HG03280 (cell line): ENCODE data around the gene TXN.

Source experiments
- ATAC-seq: cut with Tn5 transposase; IDR thresholded peaks from one replicate; pipeline ENCODE4 v1.9.1; 2021; ENCODE audit warnings: mild to moderate bottlenecking, moderate library complexity; ENCODE audit not compliant: unreplicated experiment

Gene TXN

DNA sequence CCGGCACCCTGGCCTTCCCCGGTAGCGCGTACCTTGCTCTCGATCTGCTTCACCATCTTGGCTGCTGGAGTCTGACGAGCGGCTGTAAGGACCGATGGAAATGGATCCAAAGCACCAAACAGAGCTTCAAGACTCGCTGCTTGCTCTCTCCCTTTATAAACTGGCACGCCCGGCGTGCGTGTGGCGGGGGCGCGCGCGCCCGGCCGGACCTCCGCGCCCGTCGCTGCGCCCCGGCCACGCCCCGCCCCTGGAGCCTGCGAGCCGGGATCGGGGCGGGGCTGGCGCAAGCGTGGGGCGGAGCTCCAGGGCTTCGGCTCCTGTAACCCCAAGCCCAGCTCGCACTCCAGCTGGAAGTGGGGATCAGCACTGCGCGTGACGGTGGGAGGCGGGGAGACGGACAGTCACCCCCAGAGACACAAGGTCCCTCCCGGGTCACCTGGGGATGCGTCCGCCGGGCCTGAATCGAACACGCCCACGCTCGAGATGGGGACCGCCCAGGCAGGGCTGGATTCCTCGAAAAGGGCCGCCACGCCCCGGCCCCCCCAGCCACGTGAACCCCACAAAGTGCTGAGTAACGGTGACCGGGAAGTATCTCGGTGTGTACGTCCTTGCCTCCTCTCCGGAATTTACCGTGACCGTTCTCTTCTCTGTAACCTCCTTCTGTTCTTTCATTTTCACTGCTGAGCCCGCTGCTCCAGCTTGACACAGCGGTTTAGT lies at the start of gene TXN:
TXN (minus strand) TSS at position 128 of the 717 bp plus-strand sequence; CDS start at position 56, 72 bp downstream.
- peak; percentile 72 for ATAC-seq

GRCh38 chr9:110303133-110303532 lies 46.8 kb upstream of the TXN start:
- ATAC-seq: no peak

- ATAC-seq: no peak
These were observed 41.8 kb upstream of the TXN start for GRCh38 chr9:110298043-110298605.

DNA sequence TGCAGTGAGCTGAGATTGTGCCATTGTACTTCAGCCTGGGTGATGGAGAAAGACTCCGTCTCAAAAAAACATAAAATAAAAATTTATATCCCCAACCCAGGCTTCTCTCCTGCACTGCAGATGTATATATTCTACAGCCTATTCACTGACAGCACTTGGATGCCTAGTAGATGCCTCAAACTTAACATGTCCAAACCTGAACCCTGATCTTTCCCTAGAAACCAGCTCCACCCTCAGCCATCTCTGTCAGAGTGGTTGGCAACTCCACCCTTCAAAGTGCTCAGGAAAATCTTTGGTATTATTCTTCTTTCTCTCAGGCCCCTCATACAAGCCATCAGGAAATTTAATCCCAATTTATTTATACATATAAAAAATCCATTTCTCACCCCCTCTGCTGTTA lies 36.9 kb upstream of the TXN start:
- ATAC-seq: no peak

GRCh38 chr9:110291921-110292557 lies 35.7 kb upstream of the TXN start:
- ATAC-seq: no peak

GRCh38 chr9:110290001-110290400 lies 33.7 kb upstream of the TXN start:
- no peak for ATAC-seq

DNA sequence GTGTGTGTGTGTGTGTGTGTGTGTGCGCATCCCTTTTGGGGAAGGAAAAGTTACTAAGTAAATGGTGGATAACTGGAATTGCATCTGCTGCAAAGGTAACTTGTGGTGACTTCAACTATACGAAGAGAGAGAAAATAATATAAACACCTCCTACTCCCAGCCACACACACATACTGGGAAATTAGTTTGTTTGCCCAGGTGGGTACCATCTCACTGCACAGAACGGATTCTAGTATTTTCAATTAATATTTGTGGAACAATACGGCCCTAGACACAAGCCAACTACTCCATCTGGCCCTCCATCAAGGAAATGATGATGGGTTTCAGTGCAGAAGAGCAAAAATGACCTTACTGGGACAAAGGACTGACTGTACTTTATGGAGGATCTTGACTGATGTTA lies 32.2 kb upstream of the TXN start:
- ATAC-seq: no peak

DNA sequence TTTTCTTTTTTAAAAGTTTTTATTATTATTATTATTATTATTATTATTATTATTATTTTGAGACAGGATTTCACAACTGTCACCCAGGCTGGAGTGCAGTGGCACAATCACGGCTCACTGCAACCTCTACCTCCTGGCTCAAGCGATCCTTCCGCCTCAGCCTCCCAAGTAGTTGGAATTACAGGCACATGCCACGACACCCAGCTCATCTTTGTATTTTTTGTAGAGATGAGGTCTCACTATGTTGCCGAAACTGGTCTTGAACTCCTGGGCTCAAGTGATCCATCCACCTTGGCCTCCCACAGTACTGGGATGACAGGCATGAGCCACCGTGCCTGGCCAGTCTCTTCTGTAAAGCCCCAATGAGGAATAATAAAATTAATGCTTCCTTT lies 31.0 kb upstream of the TXN start:
- no peak for ATAC-seq

GRCh38 chr9:110284211-110284844 lies 28.0 kb upstream of the TXN start:
- no peak for ATAC-seq

DNA sequence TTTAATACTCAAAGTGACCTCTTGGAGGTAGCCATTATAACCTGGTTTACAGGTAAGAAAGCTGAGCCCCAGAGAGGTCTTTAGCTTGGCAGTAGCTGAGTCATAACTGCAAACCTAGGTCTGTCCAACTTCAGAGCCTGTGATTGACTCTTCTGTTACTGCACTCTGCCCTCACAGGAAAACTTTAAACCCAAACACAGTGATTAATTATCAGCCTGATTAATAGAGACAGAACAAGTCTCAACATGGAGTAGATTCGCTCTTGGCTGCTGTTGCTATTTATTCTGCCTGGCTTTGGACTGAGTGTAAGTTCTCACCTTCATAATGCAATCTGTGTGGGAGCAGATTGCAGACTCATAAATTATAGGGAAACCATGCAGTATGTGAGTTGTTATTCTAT lies 27.4 kb upstream of the TXN start:
- ATAC-seq: no peak

- ATAC-seq: no peak
These were observed 26.4 kb upstream of the TXN start for GRCh38 chr9:110282739-110283081.

DNA sequence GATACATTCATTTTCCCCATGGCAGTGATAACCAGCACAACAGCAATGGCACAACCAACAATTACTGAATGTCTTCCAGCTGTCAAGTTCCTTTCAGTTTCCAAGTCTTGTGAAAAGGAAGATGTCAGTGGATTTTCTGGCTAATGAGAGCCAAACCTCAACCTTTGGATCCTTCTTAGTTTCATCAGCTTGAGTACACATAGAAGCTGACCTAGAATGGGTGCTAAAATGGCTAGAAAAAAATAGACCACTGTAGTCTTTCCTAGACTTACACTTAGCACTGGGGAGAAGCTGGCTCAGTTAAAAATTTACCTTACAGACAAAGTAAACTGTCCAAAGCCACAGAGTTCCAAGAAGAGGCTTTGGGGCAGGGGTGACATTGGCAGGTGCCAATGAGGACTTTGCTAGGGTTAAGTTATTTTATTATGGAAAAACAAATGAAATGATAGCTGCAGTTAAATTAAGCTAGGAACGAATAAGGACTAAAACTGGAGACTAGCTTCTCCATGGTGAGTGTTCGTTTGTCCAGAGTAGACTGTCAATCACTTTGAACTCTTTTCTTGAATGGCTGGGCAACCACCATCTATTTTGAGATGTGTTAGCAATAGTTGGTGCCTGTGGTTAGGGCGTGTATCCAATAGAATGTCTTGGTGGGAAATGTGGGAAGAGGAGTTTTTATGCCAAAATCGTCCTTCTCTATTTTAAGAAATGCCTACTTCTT lies 25.9 kb upstream of the TXN start:
- ATAC-seq: no peak

DNA sequence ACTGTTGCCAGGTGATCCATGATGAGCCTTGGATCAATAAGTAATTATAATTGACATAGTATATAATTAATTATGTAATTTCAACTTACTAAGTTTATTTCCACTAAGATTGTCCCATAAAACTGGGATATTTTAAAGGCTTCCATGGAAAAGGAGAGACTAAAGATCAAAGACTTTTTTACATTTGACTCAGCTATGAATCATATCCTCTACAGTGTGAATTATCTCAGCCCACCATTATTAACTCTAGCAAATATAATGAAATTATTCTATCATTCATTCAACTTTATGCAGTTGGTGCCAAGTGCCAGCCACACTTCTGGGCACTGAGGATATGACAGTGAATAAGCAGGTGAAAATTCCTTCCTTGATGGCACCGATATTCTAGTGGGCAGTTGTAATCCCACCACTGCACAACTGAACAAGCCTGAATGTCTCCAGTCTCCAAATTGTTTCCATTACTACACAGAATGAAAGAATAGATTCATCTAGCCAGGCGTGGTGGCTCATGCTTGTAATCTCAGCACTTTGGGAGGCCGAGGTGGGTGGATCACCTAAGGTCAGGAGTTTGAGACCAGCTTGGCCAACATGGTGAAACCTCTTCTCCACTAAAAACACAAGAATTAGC lies 21.9 kb upstream of the TXN start:
- ATAC-seq: no peak

DNA sequence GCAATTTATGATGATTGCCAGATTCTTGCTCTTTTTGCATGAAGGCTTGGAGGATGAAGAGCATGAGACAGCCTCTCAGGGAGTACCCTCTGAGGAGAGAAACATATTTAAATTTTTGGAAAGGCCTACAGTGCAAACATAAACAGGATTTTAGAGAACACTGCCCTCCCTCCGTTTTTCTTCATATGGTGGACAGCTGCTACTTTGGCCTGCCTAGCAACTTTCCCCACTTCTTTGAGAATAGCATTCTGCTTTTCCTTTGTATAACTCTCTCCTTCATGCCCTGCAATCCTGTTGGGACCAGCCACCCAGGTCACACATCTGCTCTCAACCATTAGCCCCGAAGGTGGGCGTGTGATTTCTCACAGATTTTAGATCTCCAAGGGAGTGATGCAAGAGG lies 20.5 kb upstream of the TXN start:
- ATAC-seq: no peak

DNA sequence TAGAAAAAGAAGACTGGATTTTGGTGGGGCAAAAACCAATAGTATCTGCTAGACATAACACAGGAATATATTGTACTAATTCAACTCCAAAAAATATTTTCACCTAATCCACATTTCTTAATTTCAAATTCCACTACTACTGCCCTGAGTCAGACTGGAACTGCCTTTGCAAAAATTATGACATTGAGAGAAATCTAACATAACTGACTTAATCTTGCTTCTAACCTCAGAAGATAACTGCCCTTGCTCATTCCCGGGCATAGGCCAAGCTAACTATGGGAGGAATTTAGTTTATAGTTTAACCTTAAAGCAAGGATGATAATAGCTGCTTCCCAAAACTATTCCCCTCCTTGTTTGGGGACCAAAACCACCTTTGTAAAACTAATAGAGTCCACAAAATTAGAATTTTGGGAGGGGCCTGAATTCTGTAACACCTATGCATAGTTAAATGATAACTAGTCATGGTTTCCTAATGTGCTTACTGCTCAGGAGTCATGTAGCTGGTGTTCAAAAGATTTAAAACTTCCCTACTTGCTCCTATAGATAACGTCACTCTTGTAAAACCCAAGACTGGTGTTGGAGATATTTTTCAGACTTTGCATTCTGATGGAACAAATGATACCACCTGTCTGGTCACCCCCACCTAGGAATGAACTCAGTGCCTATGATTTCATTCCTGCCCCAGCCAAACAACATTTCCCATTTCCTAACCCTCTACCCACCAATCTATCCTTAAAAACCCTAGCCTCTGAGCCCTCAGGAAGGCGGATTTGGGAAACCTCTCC lies 14.1 kb upstream of the TXN start:
- no peak for ATAC-seq

DNA sequence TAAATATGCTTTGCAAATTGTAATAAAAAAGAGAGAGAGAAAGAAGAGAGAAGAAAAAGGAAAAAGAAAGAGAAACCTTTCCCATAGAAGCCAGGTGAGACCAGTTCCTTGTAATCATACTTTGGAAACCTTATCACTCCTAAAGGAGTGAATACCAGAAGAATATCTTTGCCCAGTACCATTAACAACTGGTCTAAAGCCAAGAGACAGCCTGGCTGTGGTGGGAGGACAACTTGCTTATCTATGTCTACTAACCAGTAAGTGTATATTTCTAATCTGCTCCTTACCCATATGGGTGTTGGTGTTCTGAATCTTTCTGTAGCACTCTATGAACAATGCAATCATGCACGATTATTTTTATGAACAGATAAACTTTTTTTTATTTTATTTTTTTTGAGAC lies 10.5 kb upstream of the TXN start:
- no peak for ATAC-seq

DNA sequence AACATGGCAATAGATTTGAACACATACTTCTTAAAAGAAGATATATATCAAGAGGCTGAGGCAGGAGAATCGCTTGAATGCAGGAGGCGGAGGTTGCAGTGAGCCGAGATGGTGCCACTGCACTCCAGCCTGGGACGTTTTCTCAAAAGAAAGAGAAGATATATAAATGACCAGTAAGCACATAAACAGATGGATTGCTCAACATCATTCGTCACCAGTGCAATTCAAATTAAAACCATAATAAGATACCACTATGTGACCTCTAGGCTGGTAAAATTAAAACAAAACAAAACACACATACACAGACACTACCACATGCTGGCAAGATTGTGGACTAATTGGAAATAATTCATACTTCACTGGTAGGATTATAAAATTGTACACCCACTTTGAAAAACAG lies 5.3 kb upstream of the TXN start:
- ATAC-seq: no peak

- no peak for ATAC-seq
These were observed 4.6 kb upstream of the TXN start for GRCh38 chr9:110260911-110261310.

DNA sequence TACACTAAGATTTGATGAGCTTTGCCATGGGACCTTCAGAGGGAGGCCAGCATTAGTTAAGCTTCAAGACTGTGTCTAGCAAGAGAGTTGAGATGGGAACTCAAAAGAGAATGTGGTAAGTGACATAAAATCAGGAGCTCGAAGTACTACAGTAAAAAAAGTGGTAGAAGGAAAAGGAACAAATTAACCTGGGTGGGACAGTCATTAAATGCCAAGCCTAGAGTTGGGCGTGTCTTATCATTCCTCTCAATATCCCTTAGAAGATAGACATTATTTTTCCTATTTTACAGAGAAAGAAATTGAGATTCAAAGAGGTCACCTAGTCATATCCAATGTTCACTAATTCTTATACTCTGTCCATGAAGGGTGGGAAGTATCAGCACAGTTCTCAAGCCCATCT lies 3.3 kb upstream of the TXN start:
- ATAC-seq: no peak

DNA sequence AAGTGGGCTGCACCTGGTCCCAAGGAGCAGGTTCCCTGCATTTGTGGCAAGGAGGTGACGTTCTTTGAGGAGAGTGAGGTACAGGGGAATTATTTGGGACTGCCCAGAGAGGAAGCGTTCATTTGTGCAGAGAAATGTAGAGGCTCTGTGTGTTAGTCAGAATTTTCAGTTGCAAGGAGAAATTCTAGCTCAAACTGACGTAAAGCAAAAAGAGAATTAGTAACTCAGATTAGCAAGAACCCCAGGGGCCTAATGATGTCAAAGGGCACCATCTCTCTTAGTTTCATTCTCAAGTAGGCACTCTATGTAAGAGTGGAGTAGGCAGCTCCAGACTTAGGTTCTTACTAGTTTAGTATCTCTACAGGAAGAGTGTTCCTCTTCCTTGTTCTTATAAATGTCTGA lies 2.4 kb upstream of the TXN start:
- ATAC-seq: no peak
